CD4-positive, alpha-beta T cell treated with Interferon alpha-2 for 1 hour (primary cell): ENCODE data around the gene CTIF.

Experiments
- DNase-seq, 2 donors: peaks; one replicate each; pipeline ENCODE4 v3.0.0-alpha.2; 2020 to 2022

Gene CTIF

GRCh38 chr18:48533340-48534070 is 5.3 kb upstream of the CTIF start:
- DNase-seq: no peak

GRCh38 chr18:48534364-48534763 is 4.5 kb upstream of the CTIF start:
- DNase-seq: no peak

GRCh38 chr18:48535956-48536355 is 2.9 kb upstream of the CTIF start:
- DNase-seq: no peak

GRCh38 chr18:48536516-48536915 is 2.3 kb upstream of the CTIF start:
- DNase-seq: no peak

- DNase-seq: peak in 1 of 2 donors; percentile 23
Measured at GRCh38 chr18:48539406-48540250, 797 bp downstream of the CTIF start.

- DNase-seq: peak; percentile 11 to 45
Measured at GRCh38 chr18:48540251-48541025, 1.6 kb downstream of the CTIF start.

- peak in 1 of 2 donors; percentile 32 for DNase-seq
Measured at GRCh38 chr18:48541026-48541746, 2.4 kb downstream of the CTIF start.

GRCh38 chr18:48541747-48542400 is 3.0 kb downstream of the CTIF start:
- no peak for DNase-seq

- no peak for DNase-seq
Measured at GRCh38 chr18:48542513-48543181, 3.8 kb downstream of the CTIF start.

GRCh38 chr18:48543228-48543627 is 4.4 kb downstream of the CTIF start:
- DNase-seq: no peak

GRCh38 chr18:48544116-48544515 is 5.3 kb downstream of the CTIF start:
- DNase-seq: no peak

- DNase-seq: no peak
Measured at GRCh38 chr18:48544661-48545415, 6.0 kb downstream of the CTIF start.

GRCh38 chr18:48545757-48546321 is 7.0 kb downstream of the CTIF start:
- peak in 1 of 2 donors; percentile 7 for DNase-seq

- no peak for DNase-seq
Measured at GRCh38 chr18:48546396-48546795, 7.6 kb downstream of the CTIF start.

- no peak for DNase-seq
Measured at GRCh38 chr18:48547531-48547981, 8.7 kb downstream of the CTIF start.

- no peak for DNase-seq
Measured at GRCh38 chr18:48548011-48548771, 9.4 kb downstream of the CTIF start.

GRCh38 chr18:48548921-48549320 is 10.1 kb downstream of the CTIF start:
- DNase-seq: no peak

GRCh38 chr18:48550101-48550729 is 11.4 kb downstream of the CTIF start:
- no peak for DNase-seq

GRCh38 chr18:48551100-48551499 is 12.3 kb downstream of the CTIF start:
- no peak for DNase-seq
